SK-N-SH (cell line): ENCODE data around the gene RNF167.
"Not testable (repeated sequence)": the region's sequence is repeated elsewhere in the genome, so short reads cannot be mapped to it uniquely, and the experiment has no call there.

ENCODE experiments used
- EP300 ChIP-seq, 2 experiments: IDR thresholded peaks; 2 replicates each; pipeline versions ENCODE4 v1.4.0 to v1.6.1; 2012; ENCODE audit warnings: borderline replicate concordance in 1 of 2, low read depth in 1 of 2, low read length in 1 of 2
- NFIC ChIP-seq: IDR thresholded peaks from 2 replicates; pipeline ENCODE4 v1.4.0; 2012; ENCODE audit warnings: borderline replicate concordance
- RCOR1 ChIP-seq: fragments of 150-350 bp; IDR thresholded peaks from 2 replicates; pipeline ENCODE4 v1.6.1; 2017; ENCODE audit warnings: antibody characterized with exemption, low read length
- TAF1 ChIP-seq: IDR thresholded peaks from 2 replicates; pipeline ENCODE4 v1.6.1; 2012; ENCODE audit warnings: low read depth, mild to moderate bottlenecking, low read length, moderate library complexity, borderline replicate concordance
- TF ChIP-seq, protein P1 (sequence below): fragments of 150-350 bp; IDR thresholded peaks from 2 replicates; pipeline ENCODE4 v1.6.1; 2017; ENCODE audit warnings: antibody characterized with exemption, low read length, low read depth, borderline replicate concordance
- TF ChIP-seq, protein P2 (sequence below): fragments of 200-600 bp; sonication (generic); IDR thresholded peaks from 2 replicates; pipeline ENCODE4 v1.6.1; 2017; ENCODE audit warnings: antibody characterized with exemption, mild to moderate bottlenecking, moderate library complexity
- TF ChIP-seq, protein P3 (sequence below): IDR thresholded peaks from 2 replicates; pipeline ENCODE4; 2012

GRCh38 chr17:4926577-4927335 lies 13.3 kb upstream of the RNF167 start:
- TF ChIP-seq, protein P1, sequence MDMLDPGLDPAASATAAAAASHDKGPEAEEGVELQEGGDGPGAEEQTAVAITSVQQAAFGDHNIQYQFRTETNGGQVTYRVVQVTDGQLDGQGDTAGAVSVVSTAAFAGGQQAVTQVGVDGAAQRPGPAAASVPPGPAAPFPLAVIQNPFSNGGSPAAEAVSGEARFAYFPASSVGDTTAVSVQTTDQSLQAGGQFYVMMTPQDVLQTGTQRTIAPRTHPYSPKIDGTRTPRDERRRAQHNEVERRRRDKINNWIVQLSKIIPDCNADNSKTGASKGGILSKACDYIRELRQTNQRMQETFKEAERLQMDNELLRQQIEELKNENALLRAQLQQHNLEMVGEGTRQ = not testable (repeated sequence)
- TF ChIP-seq TAF1; EP300 (IDR thresholded peaks at IDR 0.05; ENCODE audit: borderline replicate concordance in 1 of 2, low read depth in 1 of 2, low read length in 1 of 2); RCOR1; NFIC: not testable (repeated sequence)
- TF ChIP-seq, protein P2, sequence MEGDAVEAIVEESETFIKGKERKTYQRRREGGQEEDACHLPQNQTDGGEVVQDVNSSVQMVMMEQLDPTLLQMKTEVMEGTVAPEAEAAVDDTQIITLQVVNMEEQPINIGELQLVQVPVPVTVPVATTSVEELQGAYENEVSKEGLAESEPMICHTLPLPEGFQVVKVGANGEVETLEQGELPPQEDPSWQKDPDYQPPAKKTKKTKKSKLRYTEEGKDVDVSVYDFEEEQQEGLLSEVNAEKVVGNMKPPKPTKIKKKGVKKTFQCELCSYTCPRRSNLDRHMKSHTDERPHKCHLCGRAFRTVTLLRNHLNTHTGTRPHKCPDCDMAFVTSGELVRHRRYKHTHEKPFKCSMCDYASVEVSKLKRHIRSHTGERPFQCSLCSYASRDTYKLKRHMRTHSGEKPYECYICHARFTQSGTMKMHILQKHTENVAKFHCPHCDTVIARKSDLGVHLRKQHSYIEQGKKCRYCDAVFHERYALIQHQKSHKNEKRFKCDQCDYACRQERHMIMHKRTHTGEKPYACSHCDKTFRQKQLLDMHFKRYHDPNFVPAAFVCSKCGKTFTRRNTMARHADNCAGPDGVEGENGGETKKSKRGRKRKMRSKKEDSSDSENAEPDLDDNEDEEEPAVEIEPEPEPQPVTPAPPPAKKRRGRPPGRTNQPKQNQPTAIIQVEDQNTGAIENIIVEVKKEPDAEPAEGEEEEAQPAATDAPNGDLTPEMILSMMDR = not testable (repeated sequence)
- TF ChIP-seq, protein P3, sequence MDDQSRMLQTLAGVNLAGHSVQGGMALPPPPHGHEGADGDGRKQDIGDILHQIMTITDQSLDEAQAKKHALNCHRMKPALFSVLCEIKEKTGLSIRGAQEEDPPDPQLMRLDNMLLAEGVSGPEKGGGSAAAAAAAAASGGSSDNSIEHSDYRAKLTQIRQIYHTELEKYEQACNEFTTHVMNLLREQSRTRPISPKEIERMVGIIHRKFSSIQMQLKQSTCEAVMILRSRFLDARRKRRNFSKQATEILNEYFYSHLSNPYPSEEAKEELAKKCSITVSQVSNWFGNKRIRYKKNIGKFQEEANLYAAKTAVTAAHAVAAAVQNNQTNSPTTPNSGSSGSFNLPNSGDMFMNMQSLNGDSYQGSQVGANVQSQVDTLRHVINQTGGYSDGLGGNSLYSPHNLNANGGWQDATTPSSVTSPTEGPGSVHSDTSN = not testable (repeated sequence)
